Panc1 (cell line): Measurements from ENCODE around the gene COQ9. TPM values are rescaled to one million over a fixed set of nuclear protein-coding genes. Genes with fewer than 3 reads are reported as not detected.

Experiments
- ATAC-seq: fragments of 200-7000 bp; cut with Tn5 transposase; 2 replicates; pipeline ENCODE4 v1.9.1; 2020; ENCODE audit warnings: mild to moderate bottlenecking, moderate library complexity
- BruUV-seq: library from RNA; stranded (reverse); fragments of 400-500 nt; replicated peaks from 2 replicates; lab custom pipeline; 2021; lab: Mats Ljungman, UMichigan
- CTCF ChIA-PET: fragments of 300-600 bp; sonication (Branson Sonifier 250); formaldehyde crosslinking; loops from one replicate; lab custom pipeline; 2022; ENCODE audit warnings: antibody characterized with exemption; lab: Charles Lee
- POLR2A ChIA-PET: fragments of 300-600 bp; sonication (Branson Sonifier 250); formaldehyde crosslinking; loops from one replicate; lab custom pipeline; 2022; ENCODE audit warnings: antibody characterized with exemption; lab: Charles Lee
- DNase-seq: peaks from one replicate; pipeline ENCODE4 v3.0.0-alpha.2; 2010; ENCODE audit warnings: low read depth, low spot score
- H3K27ac ChIP-seq: 2 replicates; pipeline ENCODE4 v1.5.1; 2011; ENCODE audit warnings: mild to moderate bottlenecking, low read length, inconsistent platforms
- H3K27me3 ChIP-seq: fragments of 200-500 bp; sonication (Bioruptor generic); 2 replicates; pipeline ENCODE4 v1.6.0; 2014; ENCODE audit warnings: low read length, inconsistent platforms; ENCODE audit not compliant: control insufficient read depth, insufficient read depth
- H3K36me3 ChIP-seq: fragments of 200-500 bp; sonication (Bioruptor generic); 2 replicates; pipeline ENCODE4 v1.5.1; 2014; ENCODE audit warnings: inconsistent platforms, mild to moderate bottlenecking, low read length, moderate library complexity; ENCODE audit not compliant: control insufficient read depth, insufficient read depth
- H3K4me1 ChIP-seq: 2 replicates; pipeline ENCODE4 v1.5.1; 2011; ENCODE audit warnings: inconsistent platforms, mild to moderate bottlenecking, low read length, moderate library complexity; ENCODE audit not compliant: control insufficient read depth, insufficient read depth
- H3K4me3 ChIP-seq, 2 experiments: 2 replicates each; pipeline ENCODE4 v1.5.1; 2011 to 2012; ENCODE audit warnings: low read depth in 2 of 2, low read length in 2 of 2, mild to moderate bottlenecking in 2 of 2, inconsistent platforms in 1 of 2, moderate library complexity in 1 of 2
- H3K9me3 ChIP-seq: fragments of 200-500 bp; sonication (Bioruptor generic); 2 replicates; pipeline ENCODE4 v1.5.1; 2014; ENCODE audit warnings: low read depth, mild to moderate bottlenecking, inconsistent platforms, low read length, moderate library complexity; ENCODE audit not compliant: control insufficient read depth, insufficient read depth
- POLR2AphosphoS5 ChIP-seq: IDR thresholded peaks from 2 replicates; pipeline ENCODE4 v1.6.1; 2012; ENCODE audit warnings: mild to moderate bottlenecking, low read depth, low read length, moderate library complexity
- REST ChIP-seq, 2 experiments: IDR thresholded peaks; 2 replicates each; pipeline ENCODE4 v1.6.1; 2011 to 2012; ENCODE audit warnings: low read depth in 2 of 2, control low read depth in 1 of 2, low read length in 1 of 2, mild to moderate bottlenecking in 1 of 2, moderate library complexity in 1 of 2; ENCODE audit not compliant: insufficient read depth in 1 of 2
- SIN3A ChIP-seq: IDR thresholded peaks from 2 replicates; pipeline ENCODE4 v1.6.1; 2012; ENCODE audit warnings: low read depth, mild to moderate bottlenecking, low read length, moderate library complexity, borderline replicate concordance; ENCODE audit not compliant: insufficient read depth
- TCF7L2 ChIP-seq: IDR thresholded peaks from 2 replicates; pipeline ENCODE4 v1.6.1; 2011; ENCODE audit warnings: mild to moderate bottlenecking, low read depth, low read length, inconsistent platforms
- in situ Hi-C: cut with HindIII; loops from 2 replicates; pipeline ENCODE4 v1.10.0; 2016; ENCODE audit warnings: low sequenced_read_pairs, low pct_unique_long_range_greater_than_20kb
- intact Hi-C: fragments of 100-400 bp; cut with micrococcal nuclease; formaldehyde crosslinking; loops from one replicate; pipeline ENCODE4 v1.10.0; 2022; ENCODE audit not compliant: unreplicated experiment
- total RNA-seq: library from RNA; stranded (reverse); gene quantifications from one replicate; pipeline ENCODE4 v1.2.1, GENCODE V29; 2021; ENCODE audit not compliant: unreplicated experiment
- TF ChIP-seq, protein P1 (sequence below): fragments of 450-650 bp; IDR thresholded peaks from 2 replicates; pipeline ENCODE4 v1.5.1; 2017; ENCODE audit warnings: mild to moderate bottlenecking

COQ9 gene
- total RNA-seq, 1 experiment from 2014 or later = 48.5 TPM

- no TSS peak for BruUV-seq
- no peak for ATAC-seq
- H3K36me3 ChIP-seq = no peaks in the 10 kb centered on the region
- POLR2A ChIA-PET = no interaction called here
- no peak overlapping the region for H3K4me3 ChIP-seq
- H3K27me3 ChIP-seq = no peaks in the 10 kb centered on the region
- CTCF ChIA-PET = interaction anchor here (0.8 kb wide), 1 partner anchor 120 kb away, joined by 3 read pairs; no protein-coding TSS in a partner anchor
- H3K4me1 ChIP-seq = no peaks in the 10 kb centered on the region
- intact Hi-C loops = no loop called here
- in situ Hi-C loops = no loop called here
- no peaks in the 10 kb centered on the region for H3K9me3 ChIP-seq
- no peak overlapping the region for H3K27ac ChIP-seq
- TF ChIP-seq REST (IDR thresholded peaks at IDR 0.05; ENCODE audit: insufficient read depth in 1 of 2, low read depth in 2 of 2, low read length in 1 of 2) (no peak), SIN3A (no peak), POLR2AphosphoS5 (no peak), TCF7L2 (no peak)
- TF ChIP-seq, protein P1, sequence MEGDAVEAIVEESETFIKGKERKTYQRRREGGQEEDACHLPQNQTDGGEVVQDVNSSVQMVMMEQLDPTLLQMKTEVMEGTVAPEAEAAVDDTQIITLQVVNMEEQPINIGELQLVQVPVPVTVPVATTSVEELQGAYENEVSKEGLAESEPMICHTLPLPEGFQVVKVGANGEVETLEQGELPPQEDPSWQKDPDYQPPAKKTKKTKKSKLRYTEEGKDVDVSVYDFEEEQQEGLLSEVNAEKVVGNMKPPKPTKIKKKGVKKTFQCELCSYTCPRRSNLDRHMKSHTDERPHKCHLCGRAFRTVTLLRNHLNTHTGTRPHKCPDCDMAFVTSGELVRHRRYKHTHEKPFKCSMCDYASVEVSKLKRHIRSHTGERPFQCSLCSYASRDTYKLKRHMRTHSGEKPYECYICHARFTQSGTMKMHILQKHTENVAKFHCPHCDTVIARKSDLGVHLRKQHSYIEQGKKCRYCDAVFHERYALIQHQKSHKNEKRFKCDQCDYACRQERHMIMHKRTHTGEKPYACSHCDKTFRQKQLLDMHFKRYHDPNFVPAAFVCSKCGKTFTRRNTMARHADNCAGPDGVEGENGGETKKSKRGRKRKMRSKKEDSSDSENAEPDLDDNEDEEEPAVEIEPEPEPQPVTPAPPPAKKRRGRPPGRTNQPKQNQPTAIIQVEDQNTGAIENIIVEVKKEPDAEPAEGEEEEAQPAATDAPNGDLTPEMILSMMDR = no peak
- no peak for DNase-seq
These were observed 22.7 kb upstream of the COQ9 start for GRCh38 chr16:57424583-57424982.

DNA sequence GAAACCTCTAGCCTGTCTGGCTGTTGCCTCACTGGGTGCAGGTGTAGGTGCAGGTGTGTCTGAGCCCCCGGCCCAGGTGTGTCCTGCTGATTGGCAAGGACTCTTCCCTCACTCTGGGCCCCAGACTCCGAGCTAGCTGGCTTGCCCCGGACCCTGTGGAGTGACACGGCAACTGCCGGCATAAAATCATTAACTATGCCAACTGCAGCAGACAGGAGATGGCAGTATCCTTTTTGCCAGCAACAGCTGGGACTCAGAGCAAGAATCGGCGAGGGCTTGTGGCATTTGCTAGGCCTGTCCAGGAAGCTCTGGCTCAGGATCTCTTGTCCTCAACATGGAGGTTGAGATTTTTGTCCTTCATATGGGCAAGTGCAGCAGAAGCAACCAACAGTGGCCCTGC lies 20.9 kb upstream of the COQ9 start:
- intact Hi-C loops = no loop called here
- ATAC-seq = no peak
- in situ Hi-C loops = no loop called here
- ChIA-PET POLR2A (no interaction called here), CTCF (no interaction called here)
- Histone ChIP-seq H3K27me3 (no peaks in the 10 kb centered on the region), H3K9me3 (no peaks in the 10 kb centered on the region), H3K27ac (no peak overlapping the region), H3K36me3 (peaks cover 4% of the 10 kb centered on the region; the same call in 1 of the 2 replicates), H3K4me3 (no peak overlapping the region), H3K4me1 (no peaks in the 10 kb centered on the region)
- no peak for DNase-seq
- BruUV-seq = no TSS peak
- TF ChIP-seq SIN3A = no peak
- no peak for TF ChIP-seq TCF7L2
- no peak for TF ChIP-seq POLR2AphosphoS5
- TF ChIP-seq REST (IDR thresholded peaks at IDR 0.05; ENCODE audit: insufficient read depth in 1 of 2, low read depth in 2 of 2, low read length in 1 of 2) = no peak
